Right lung (tissue), 5 donors: ENCODE data around the gene POLR3B. TPM values are rescaled to one million over a fixed set of nuclear protein-coding genes. Genes with fewer than 3 reads are reported as not detected.
"Not testable (repeated sequence)": the region's sequence is repeated elsewhere in the genome, so short reads cannot be mapped to it uniquely, and the experiment has no call there.

Experiments used
- DNase-seq, 2 donors: peaks; one replicate each; pipeline ENCODE4 v3.0.0-alpha.2; 2013
- polyA plus RNA-seq, 5 donors: library from polyadenylated mRNA; unstranded; fragments of 120-200 nt; gene quantifications; one replicate each; pipeline versions ENCODE4 v1.2.1 to v1.2.3, GENCODE V29; 2013; ENCODE audit warnings: inconsistent platforms in 1 of 5, low replicate concordance in 1 of 5; ENCODE audit not compliant: insufficient read length in 5 of 5, insufficient read depth in 1 of 5

The POLR3B gene
- polyA plus RNA-seq, 5 donors, result 11.1 to 14.7 (median 13.5) TPM

DNA sequence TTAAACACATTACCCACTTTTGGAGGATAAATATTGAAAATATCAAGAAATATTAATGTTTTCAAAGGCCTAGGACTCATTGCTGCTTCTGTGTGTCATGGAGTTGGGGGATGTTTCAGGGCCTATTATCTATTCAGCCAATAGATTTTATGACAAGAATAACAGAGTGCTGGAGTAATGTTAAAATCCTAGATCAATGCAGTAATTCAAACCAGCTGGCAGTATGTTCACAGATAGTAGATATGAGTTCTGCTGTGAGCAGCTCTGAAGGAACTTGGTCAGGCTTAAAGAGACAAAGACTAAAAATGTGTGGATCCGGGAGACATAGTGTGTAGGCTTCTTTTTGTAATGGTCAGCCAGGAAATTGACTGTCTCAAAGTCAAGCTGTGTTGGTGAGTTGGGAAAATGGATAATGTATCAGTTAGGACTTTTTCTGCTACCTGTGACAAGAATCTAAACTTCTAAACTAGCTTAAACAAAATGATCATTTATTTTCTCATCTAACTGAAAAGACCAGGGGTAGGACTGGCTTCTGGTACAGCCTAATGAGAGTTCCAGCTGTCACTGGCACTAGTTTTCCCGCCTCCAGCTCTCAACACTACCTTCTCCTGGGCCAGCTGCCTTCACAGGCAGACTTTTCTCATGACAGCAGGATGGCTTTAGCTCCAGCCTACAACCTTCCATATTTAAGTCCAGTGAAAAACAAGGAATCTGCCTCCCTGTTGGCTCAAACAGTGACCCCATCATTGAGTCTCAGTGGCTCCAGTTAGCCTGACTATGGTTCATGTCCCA lies 16.3 kb upstream of the POLR3B start:
- no peak for DNase-seq

DNA sequence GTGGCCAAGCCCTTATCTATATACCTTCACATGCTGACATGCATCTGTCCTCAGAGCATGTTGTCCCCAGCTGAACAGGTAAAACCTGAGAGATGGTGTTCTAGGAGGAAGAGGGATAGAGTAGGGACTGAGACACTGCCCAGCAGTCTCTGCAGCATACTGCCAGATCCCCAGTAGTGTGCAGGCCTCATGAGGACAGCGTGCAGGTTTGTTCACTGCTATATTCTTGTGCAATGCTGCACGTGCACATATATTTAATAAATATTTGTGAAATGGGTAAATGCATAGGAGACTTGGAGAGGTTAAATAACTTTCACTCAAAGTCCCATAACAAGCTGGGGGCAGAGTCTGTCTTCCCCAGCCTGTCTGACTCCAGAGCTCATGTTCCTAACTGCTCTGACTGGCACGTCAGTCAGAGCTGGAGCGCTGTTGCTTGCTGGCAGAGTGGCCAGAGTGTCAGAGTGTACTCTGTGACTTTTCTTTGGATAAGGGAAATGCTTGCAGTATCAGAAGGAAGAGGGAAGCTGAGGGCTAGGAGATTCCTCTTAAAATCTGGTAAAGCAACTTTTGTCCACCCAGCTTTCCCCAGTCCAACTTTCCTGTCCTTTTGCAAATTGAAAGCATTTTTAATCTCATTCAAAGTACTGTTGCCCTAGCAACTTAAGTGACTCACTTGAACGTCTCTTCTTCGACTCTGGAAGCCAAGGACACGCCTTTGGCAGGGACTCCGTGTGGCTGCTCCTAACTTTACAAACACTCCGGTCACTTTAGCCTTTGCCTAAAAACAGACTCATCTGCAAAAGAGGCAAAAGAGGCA lies 14.9 kb upstream of the POLR3B start:
- peak in 1 of 2 donors; percentile 53 for DNase-seq

DNA sequence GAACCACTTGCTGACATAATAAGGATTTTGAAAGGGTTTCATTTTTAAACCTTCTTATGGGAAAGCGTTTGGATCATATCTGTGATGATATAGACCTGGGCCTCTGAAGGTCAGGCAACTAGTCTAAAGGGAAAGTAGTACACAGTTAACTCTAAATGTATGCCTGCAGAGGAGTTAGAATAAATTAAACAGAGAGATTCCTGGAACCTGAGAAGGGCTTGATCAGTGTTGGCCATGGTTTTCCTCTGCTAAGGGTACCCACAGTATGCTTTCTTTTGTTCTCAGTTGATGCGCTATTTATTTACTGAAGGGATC lies 14.4 kb upstream of the POLR3B start:
- DNase-seq, result no peak

GRCh38 chr12:106344131-106344530 lies 13.4 kb upstream of the POLR3B start:
- DNase-seq, result no peak

DNA sequence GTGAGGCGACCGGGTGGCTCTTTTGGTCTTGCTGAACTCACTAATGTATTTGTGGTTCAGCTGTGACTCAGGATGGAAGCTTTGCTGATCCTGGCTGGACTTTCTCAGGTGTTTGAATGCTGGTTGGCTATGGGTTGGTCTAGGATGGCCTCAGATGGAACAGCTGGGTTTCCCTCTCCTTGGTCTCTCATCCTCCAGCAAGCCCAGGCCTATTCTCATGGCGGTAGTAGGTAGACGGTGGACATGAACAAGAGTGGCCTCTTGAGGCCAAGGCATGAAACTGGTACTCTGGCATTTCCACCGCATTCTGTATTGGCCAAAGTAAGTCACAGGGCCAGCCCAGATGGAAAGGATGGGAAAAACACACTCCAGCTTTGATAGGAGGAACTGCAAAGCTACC lies 11.8 kb upstream of the POLR3B start:
- DNase-seq, result no peak

DNA sequence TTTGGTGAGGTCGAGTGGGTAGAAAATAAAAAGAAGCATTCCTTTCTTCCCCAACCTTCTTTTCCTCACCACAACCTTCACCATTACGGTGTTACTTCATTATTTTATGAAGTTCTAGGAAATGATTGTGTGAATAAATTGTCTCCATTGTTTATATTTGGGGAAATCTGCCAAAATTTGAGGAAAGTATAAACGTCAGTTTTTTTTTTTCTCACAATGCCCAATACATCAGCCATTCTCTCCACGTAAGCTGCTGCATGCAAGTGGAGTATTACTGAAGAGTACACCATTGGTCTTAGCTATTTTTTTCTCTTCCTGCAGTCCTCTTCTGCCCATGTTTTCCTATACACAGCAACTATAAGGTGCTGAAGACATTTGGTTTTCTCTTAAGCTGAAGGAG lies 9.1 kb upstream of the POLR3B start:
- no peak for DNase-seq

DNA sequence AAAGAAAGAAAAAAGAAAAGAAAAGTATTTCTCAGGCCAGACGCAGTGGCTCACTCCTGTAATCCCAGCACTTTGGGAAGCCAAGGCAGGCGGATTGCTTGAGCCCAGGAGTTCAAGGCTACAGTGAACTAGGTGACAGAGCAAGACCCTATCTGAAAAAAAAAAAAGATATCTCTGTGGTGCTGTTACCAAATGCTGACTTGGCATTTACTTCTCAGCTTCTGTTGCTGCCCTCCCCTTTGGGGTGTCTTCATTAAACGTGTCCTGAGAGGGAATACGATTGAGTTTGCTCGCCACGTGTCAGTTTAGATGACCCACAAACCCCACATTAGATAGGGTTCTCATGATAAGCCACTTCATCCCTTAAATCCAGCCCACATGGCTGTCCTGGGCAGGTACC lies 4.4 kb upstream of the POLR3B start:
- no peak for DNase-seq

GRCh38 chr12:106358396-106359241 lies 1.1 kb downstream of the POLR3B start:
- no peak for DNase-seq

DNA sequence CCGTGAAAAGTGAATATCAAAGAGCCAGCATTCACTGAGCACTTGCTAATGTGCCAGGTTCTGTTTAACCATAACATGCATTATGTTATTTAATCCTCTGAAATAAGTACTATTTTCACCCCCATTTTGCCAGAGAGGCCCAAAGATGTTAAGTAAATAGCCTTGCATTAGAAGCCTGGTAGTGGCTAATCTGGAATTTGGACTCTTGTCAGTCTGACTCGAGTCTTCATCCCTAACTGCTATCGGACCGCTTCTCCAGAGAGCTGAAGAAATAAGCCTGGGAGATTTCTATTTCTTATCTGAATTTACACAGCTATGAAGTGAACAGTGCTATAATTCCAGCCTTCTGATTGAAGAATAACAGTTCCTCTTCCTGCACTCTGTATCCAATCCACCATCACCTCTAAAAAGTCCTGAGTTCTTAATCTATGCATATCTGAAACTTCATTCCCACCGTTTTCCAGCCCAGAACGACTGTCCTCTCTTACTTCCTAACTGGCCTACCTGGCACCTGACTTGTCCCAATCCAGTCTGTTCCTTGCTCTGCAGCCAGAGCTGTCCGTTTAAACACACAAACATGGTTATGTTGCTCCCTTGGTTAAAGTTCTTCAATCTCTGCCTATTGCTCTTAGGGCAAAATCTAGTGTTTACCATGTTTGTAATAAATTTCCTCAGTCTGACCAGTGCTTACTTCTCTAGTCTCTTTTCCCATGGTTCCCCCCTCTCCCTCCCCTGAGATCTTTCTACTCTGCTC lies 2.3 kb downstream of the POLR3B start:
- no peak for DNase-seq

GRCh38 chr12:106360400-106360994 lies 2.9 kb downstream of the POLR3B start:
- DNase-seq, result no peak

GRCh38 chr12:106362971-106363370 lies 5.4 kb downstream of the POLR3B start:
- DNase-seq, result no peak

GRCh38 chr12:106364261-106364660 lies 6.7 kb downstream of the POLR3B start:
- no peak for DNase-seq

GRCh38 chr12:106369624-106370346 lies 12.2 kb downstream of the POLR3B start:
- no peak for DNase-seq

DNA sequence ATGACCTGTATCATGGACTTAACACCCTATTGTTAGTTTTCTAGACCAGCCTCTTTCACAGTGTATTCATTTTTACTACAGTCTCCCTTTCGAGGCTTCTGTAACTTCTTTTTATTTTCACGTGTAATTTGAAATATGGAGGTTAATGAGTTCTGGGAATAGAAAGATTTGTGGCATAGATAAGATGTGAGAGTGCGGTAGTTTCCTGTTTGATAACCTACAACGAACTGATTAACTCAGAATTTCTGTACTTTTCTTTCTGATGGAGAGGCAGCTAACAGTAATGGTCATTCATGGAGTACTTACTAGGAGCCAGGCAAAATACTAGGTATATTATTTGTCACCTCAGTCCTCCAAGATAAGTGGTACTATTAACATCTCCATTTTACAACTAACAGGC lies 21.2 kb downstream of the POLR3B start:
- DNase-seq, result no peak

- DNase-seq, result no peak
Measured at GRCh38 chr12:106380954-106381353, 23.4 kb downstream of the POLR3B start.

DNA sequence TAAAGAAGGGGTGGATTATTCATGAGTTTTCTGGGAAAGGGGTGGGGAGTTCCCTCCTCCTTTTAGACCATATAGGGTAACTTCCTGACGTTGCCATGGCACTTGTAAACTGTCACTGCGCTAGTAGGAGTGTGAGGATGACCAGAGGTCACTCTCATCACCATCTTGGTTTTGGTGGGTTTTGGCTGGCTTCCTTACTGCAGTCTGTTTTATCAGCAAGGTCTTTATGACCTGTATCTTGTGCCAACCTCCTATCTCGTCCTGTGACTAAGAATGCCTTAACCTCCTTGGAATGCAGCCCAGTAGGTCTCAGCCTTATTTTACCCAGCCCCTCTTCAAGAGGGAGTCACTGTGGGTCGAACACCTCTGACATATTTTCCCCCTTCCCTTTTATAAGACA lies 24.3 kb downstream of the POLR3B start:
- DNase-seq, result not testable (repeated sequence)

DNA sequence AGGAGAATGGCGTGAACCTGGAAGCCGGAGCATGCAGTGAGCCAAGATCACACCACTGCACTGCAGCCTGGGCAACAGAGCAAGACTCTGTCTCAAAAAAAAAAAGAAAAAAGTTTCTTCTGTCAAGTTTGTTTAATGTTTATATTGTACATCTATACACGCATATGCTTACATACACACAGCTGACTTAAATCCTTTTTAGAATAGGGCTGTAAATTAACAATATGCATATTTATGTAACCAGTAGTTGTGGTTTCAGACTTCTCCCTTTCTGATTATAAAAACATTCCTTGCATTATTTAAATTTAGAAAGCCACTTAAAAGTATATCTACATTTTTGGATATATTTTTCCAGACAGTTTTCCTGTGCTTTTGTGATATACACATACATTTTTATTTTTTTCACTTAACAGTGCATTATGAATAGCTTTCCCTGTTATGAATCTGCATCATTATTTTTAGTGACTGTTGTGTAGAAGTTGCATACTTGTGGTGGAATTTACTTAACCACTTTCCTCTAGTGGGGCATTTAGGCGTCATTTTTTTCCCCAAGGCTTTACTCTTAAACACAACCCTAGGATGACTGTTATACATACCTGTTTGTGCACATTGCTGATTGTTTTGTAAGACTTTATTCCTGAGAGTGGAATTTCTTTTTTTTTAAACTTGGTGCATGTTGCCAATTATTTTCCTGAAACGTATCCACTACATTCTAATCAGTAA lies 29.4 kb downstream of the POLR3B start:
- DNase-seq, result no peak

- DNase-seq, result no peak
Measured at GRCh38 chr12:106387848-106388377, 30.4 kb downstream of the POLR3B start.

- no peak for DNase-seq
Measured at GRCh38 chr12:106389151-106389550, 31.6 kb downstream of the POLR3B start.

GRCh38 chr12:106392759-106393158 lies 35.2 kb downstream of the POLR3B start:
- no peak for DNase-seq
